DOHH2 (cell line): ENCODE results near the gene HK1.

Experiments
- EZH2phosphoT487 ChIP-seq: fragments of 200-600 bp; sonication (generic); IDR thresholded peaks from 2 replicates; pipeline ENCODE4 v1.6.1; 2017; ENCODE audit warnings: borderline replicate concordance, mild to moderate bottlenecking, antibody characterized with exemption, low read length, moderate library complexity, mixed read lengths
- TF ChIP-seq, protein P1 (sequence below): fragments of 200-600 bp; sonication (generic); IDR thresholded peaks from one replicate; pipeline ENCODE4 v1.5.1; 2014; ENCODE audit warnings: antibody characterized with exemption, mild to moderate bottlenecking, low read depth, low read length; ENCODE audit not compliant: poor library complexity, severe bottlenecking

DNA sequence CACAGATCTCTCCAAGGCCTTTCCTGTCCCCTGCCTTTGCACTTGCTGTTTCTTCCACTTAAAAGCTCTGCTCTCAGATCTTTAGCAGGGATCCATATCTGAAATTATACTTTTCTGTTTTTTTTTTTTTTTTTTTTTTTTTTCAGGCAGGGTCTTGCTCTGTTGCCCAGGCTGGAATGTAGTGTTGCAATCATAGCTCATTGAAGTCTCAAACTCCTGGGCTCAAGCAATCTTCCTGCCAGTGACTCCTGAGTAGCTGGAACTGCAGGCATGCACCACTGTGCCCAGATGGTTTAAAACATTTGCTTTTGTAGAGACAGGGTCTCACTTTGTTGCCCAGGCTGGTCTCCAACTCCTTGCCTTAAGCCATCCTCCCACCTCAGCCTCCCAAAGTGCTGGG is 167.9 kb downstream of the HK1 start:
- TF ChIP-seq, protein P1, sequence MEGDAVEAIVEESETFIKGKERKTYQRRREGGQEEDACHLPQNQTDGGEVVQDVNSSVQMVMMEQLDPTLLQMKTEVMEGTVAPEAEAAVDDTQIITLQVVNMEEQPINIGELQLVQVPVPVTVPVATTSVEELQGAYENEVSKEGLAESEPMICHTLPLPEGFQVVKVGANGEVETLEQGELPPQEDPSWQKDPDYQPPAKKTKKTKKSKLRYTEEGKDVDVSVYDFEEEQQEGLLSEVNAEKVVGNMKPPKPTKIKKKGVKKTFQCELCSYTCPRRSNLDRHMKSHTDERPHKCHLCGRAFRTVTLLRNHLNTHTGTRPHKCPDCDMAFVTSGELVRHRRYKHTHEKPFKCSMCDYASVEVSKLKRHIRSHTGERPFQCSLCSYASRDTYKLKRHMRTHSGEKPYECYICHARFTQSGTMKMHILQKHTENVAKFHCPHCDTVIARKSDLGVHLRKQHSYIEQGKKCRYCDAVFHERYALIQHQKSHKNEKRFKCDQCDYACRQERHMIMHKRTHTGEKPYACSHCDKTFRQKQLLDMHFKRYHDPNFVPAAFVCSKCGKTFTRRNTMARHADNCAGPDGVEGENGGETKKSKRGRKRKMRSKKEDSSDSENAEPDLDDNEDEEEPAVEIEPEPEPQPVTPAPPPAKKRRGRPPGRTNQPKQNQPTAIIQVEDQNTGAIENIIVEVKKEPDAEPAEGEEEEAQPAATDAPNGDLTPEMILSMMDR, result no peak
- no peak for TF ChIP-seq EZH2phosphoT487
